GM12878 (cell line): ENCODE data around the gene PAK5. TPM values are rescaled to one million over a fixed set of nuclear protein-coding genes. Genes with fewer than 3 reads are reported as not detected.

Experiments
- ATAC-seq: fragments of 200-7000 bp; cut with Tn5 transposase; 3 replicates; pipeline ENCODE4 v1.9.1; 2020; ENCODE audit warnings: mild to moderate bottlenecking, moderate library complexity
- BruUV-seq: library from RNA; stranded (reverse); fragments of 400-500 nt; replicated peaks from 2 replicates; lab custom pipeline; 2021; lab: Mats Ljungman, UMichigan
- CTCF ChIA-PET: fragments of 300-600 bp; sonication (Branson Sonifier 250); formaldehyde crosslinking; extraction: SDS; loops from one replicate; lab custom pipeline; 2021; ENCODE audit warnings: inconsistent platforms; lab: Yijun Ruan, JAX
- POLR2A ChIA-PET: fragments of 350-600 bp; formaldehyde crosslinking; extraction: SDS; loops from one replicate; lab custom pipeline; 2021; ENCODE audit warnings: inconsistent platforms; lab: Charles Lee
- RAD21 ChIA-PET: fragments of 300-600 bp; sonication (Branson Sonifier 250); formaldehyde crosslinking; loops from one replicate; lab custom pipeline; 2023; ENCODE audit warnings: antibody characterized with exemption; ENCODE audit not compliant: unreplicated experiment; lab: Charles Lee
- SMC1A ChIA-PET: fragments of 300-600 bp; sonication (Branson Sonifier 250); formaldehyde crosslinking; loops from one replicate; lab custom pipeline; 2023; ENCODE audit not compliant: unreplicated experiment, uncharacterized antibody; lab: Charles Lee
- DNase-seq: peaks from one replicate; pipeline ENCODE4 v3.0.0-alpha.2; 2011; ENCODE audit warnings: low read depth, low spot score
- FAIRE-seq: peaks from 3 replicates; lab custom pipeline; 2011; peaks lifted over from hg19 to GRCh38; lab: Jason Lieb, UNC
- H2AFZ ChIP-seq: 2 replicates; pipeline ENCODE4 v1.6.0; 2011; ENCODE audit warnings: low read depth, low read length, control low read depth; ENCODE audit not compliant: control insufficient read depth
- H3K27ac ChIP-seq: 2 replicates; pipeline ENCODE4 v1.5.1; 2011; ENCODE audit warnings: control low read depth; ENCODE audit not compliant: control insufficient read depth, insufficient read depth
- H3K27me3 ChIP-seq, 2 experiments: replicated peaks in 1 of 2; 2 replicates each; pipeline versions ENCODE4 v1.6.0 to v1.6.1; 2011; ENCODE audit warnings: low read length in 1 of 2; ENCODE audit not compliant: control insufficient read depth in 2 of 2, insufficient read depth in 2 of 2
- H3K36me3 ChIP-seq, 2 experiments: 2 replicates each; pipeline ENCODE4 v1.5.1; 2011; ENCODE audit warnings: low read length in 1 of 2; ENCODE audit not compliant: control insufficient read depth in 2 of 2, insufficient read depth in 2 of 2
- H3K4me1 ChIP-seq: 2 replicates; pipeline ENCODE4 v1.6.1; 2011; ENCODE audit warnings: mild to moderate bottlenecking, low read length, moderate library complexity, mixed read lengths; ENCODE audit not compliant: control insufficient read depth, insufficient read depth
- H3K4me2 ChIP-seq: 2 replicates; pipeline ENCODE4 v1.6.0; 2011; ENCODE audit warnings: control low read depth; ENCODE audit not compliant: control insufficient read depth, insufficient read depth
- H3K4me3 ChIP-seq: fragments of 200-600 bp; sonication (generic); 2 replicates; pipeline ENCODE4 v1.5.1; 2016
- H3K79me2 ChIP-seq: 2 replicates; pipeline ENCODE4 v1.6.0; 2011; ENCODE audit warnings: low read length; ENCODE audit not compliant: control insufficient read depth, insufficient read depth
- H3K9ac ChIP-seq: 2 replicates; pipeline ENCODE4 v1.8.0; 2011; ENCODE audit warnings: low read length, control low read depth, mixed read lengths; ENCODE audit not compliant: control insufficient read depth, insufficient read depth
- H3K9me3 ChIP-seq: replicated peaks from 3 replicates; pipeline ENCODE4 v1.5.1; 2011; ENCODE audit warnings: mild to moderate bottlenecking, low read length; ENCODE audit not compliant: control insufficient read depth, insufficient read depth
- H4K20me1 ChIP-seq: 2 replicates; pipeline ENCODE4 v1.6.0; 2011; ENCODE audit not compliant: control insufficient read depth, insufficient read depth
- NR2C1 ChIP-seq: fragments of 450-650 bp; IDR thresholded peaks from 2 replicates; pipeline ENCODE4 v1.6.1; 2017; ENCODE audit warnings: antibody characterized with exemption, mild to moderate bottlenecking, moderate library complexity
- NR2F1 ChIP-seq: fragments of 450-650 bp; conservative IDR thresholded peaks from 2 replicates; pipeline ENCODE4 v1.6.1; 2017; ENCODE audit warnings: mild to moderate bottlenecking
- TARDBP ChIP-seq: IDR thresholded peaks from 2 replicates; pipeline ENCODE4 v1.6.1; 2016; ENCODE audit warnings: borderline replicate concordance
- YBX1 ChIP-seq: fragments of 450-650 bp; IDR thresholded peaks from 2 replicates; pipeline ENCODE4 v1.6.1; 2016; ENCODE audit warnings: antibody characterized with exemption
- ZNF274 ChIP-seq: IDR thresholded peaks from one replicate; pipeline ENCODE4 v1.8.0; 2011; ENCODE audit not compliant: insufficient read length, insufficient read depth
- WGBS: methylation state at CpG from one replicate; pipeline ENCODE4 v1.1.6; 2016; ENCODE audit warnings: low lambda C conversion rate; ENCODE audit not compliant: insufficient replicate concordance, insufficient coverage; ENCODE audit errors: missing lambda C conversion rate; 5-methylcytosine and 5-hydroxymethylcytosine counted together
- in situ Hi-C: fragments of 300-500 bp; cut with MboI; formaldehyde crosslinking; loops from 9 replicates; pipeline ENCODE4 v1.14.3; 2018; ENCODE audit warnings: mixed read lengths
- intact Hi-C: fragments of 100-400 bp; cut with micrococcal nuclease; formaldehyde crosslinking; loops from one replicate; pipeline ENCODE4 v1.14.2; 2022; ENCODE audit not compliant: unreplicated experiment
- polyA plus RNA-seq, 11 experiments: library from polyadenylated mRNA; depleted of rRNA in 4 of 11; unstranded in 6 of 11; stranded (reverse) in 5 of 11; fragments of >200 nt; fragmentation: Nextera tagmentation in 4 of 11; fragmentation: Illumina TruSeq in 1 of 11; extraction: Ambion mirVana in 4 of 11; extraction: Trizol in 1 of 11; gene quantifications; 1 replicate in 1 of 11; 2 replicates in 10 of 11; pipeline versions ENCODE4 v1.2.1 to v1.2.3, GENCODE V29; 2011 to 2016; ENCODE audit warnings: inconsistent platforms in 2 of 11, missing spikeins in 2 of 11, low read depth in 1 of 11
- total RNA-seq, 4 experiments: library from RNA; depleted of rRNA in 3 of 4; stranded (reverse); fragments of >200 nt in 3 of 4; fragmentation: Illumina TruSeq in 1 of 4; extraction: Trizol in 1 of 4; gene quantifications; 2 replicates each; pipeline versions ENCODE4 v1.2.1 to v1.2.3, GENCODE V29; 2013 to 2021
- TF ChIP-seq, protein P1 (sequence below): fragments of 450-650 bp; IDR thresholded peaks from 2 replicates; pipeline ENCODE4 v1.6.1; 2018; ENCODE audit warnings: mild to moderate bottlenecking, low read depth, moderate library complexity; ENCODE audit not compliant: partially characterized antibody
- TF ChIP-seq, protein P2 (sequence below): IDR thresholded peaks from 2 replicates; pipeline ENCODE4 v1.6.1; 2012; ENCODE audit warnings: low read depth, low read length, improper control_type of control experiment

PAK5 gene
- total and polyA plus RNA-seq, 10 of the 15 experiments (the other 5 are each of a cell fraction or from before 2014, with no cell fraction given) = not detected

DNA sequence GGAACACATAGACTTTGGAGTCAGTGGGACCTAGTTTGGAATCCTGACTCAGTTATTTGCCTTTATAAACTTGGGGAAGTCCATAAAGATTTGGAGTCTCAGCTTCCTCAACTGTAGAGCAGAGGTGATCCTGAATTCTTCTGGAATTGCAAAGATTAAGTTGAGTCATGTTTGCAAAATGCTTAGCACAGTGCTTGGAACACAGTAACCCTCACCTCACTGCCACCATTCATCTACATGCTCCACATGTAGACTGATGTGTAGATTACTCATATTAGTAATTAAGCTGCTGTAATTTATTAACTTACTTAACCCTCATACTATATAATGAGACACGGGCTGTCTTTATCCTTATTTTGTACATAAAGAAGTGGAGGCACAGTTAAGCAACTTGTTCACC lies 263.0 kb downstream of the PAK5 start:
- Histone ChIP-seq H3K4me2 (no peak overlapping the region), H3K9ac (no peak overlapping the region), H3K27ac (no peak overlapping the region), H2AFZ (no peak overlapping the region), H3K4me3 (no peak overlapping the region), H3K36me3 (no peaks in the 10 kb centered on the region), H3K79me2 (no peaks in the 10 kb centered on the region), H3K4me1 (no peaks in the 10 kb centered on the region; the same call in 1 of the 2 replicates), H4K20me1 (no peaks in the 10 kb centered on the region), H3K27me3 (no peaks in the 10 kb centered on the region; a peak in 1 of 4 replicates), H3K9me3 (no peaks in the 10 kb centered on the region; the same call in 2 of the 3 replicates)
- intact Hi-C loops (no loop called here), in situ Hi-C loops (no loop called here)
- FAIRE-seq (no peak), DNase-seq (no peak), ATAC-seq (no peak)
- BruUV-seq = no TSS peak
- ChIA-PET SMC1A (interaction anchor here (1.8 kb wide), 1 partner anchor 168 kb away, joined by 6 read pairs; no protein-coding TSS in a partner anchor), RAD21 (no interaction called here), CTCF (interaction anchor here (1.2 kb wide), 1 partner anchor 28 kb away, joined by 3 read pairs; no protein-coding TSS in a partner anchor), POLR2A (no interaction called here)
- no peak for TF ChIP-seq ZNF274
- TF ChIP-seq TARDBP = no peak
- no peak for TF ChIP-seq NR2C1
- TF ChIP-seq, protein P1, sequence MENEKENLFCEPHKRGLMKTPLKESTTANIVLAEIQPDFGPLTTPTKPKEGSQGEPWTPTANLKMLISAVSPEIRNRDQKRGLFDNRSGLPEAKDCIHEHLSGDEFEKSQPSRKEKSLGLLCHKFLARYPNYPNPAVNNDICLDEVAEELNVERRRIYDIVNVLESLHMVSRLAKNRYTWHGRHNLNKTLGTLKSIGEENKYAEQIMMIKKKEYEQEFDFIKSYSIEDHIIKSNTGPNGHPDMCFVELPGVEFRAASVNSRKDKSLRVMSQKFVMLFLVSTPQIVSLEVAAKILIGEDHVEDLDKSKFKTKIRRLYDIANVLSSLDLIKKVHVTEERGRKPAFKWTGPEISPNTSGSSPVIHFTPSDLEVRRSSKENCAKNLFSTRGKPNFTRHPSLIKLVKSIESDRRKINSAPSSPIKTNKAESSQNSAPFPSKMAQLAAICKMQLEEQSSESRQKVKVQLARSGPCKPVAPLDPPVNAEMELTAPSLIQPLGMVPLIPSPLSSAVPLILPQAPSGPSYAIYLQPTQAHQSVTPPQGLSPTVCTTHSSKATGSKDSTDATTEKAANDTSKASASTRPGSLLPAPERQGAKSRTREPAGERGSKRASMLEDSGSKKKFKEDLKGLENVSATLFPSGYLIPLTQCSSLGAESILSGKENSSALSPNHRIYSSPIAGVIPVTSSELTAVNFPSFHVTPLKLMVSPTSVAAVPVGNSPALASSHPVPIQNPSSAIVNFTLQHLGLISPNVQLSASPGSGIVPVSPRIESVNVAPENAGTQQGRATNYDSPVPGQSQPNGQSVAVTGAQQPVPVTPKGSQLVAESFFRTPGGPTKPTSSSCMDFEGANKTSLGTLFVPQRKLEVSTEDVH = no peak
- no peak for TF ChIP-seq YBX1
- TF ChIP-seq, protein P2, sequence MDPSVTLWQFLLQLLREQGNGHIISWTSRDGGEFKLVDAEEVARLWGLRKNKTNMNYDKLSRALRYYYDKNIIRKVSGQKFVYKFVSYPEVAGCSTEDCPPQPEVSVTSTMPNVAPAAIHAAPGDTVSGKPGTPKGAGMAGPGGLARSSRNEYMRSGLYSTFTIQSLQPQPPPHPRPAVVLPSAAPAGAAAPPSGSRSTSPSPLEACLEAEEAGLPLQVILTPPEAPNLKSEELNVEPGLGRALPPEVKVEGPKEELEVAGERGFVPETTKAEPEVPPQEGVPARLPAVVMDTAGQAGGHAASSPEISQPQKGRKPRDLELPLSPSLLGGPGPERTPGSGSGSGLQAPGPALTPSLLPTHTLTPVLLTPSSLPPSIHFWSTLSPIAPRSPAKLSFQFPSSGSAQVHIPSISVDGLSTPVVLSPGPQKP = no peak
- no peak for TF ChIP-seq NR2F1
- 0% methylated on average over 1 of the region's 1 CpG for WGBS
